Osteocyte (in vitro differentiated cells): ENCODE measurements around the gene NRXN3. TPM values are rescaled to one million over a fixed set of nuclear protein-coding genes. Genes with fewer than 3 reads are reported as not detected.

Experiments used
- DNase-seq: peaks from one replicate; pipeline ENCODE4 v3.0.0; 2021; ENCODE audit warnings: mixed read lengths; ENCODE audit not compliant: unreplicated experiment; ENCODE audit errors: extremely low spot score
- H3K27ac Mint-ChIP-seq: one replicate; pipeline ENCODE4 v1.8.0; 2021; ENCODE audit warnings: mild to moderate bottlenecking, mixed read lengths; ENCODE audit not compliant: unreplicated experiment
- H3K27me3 Mint-ChIP-seq: one replicate; pipeline ENCODE4 v1.8.0; 2021; ENCODE audit warnings: mixed read lengths; ENCODE audit not compliant: unreplicated experiment
- H3K36me3 Mint-ChIP-seq: one replicate; pipeline ENCODE4 v1.8.0; 2021; ENCODE audit warnings: mixed read lengths; ENCODE audit not compliant: unreplicated experiment
- H3K4me1 Mint-ChIP-seq: one replicate; pipeline ENCODE4 v1.8.0; 2021; ENCODE audit warnings: mixed read lengths; ENCODE audit not compliant: unreplicated experiment
- H3K4me3 Mint-ChIP-seq: one replicate; pipeline ENCODE4 v1.8.0; 2021; ENCODE audit warnings: mild to moderate bottlenecking, moderate library complexity, mixed read lengths; ENCODE audit not compliant: unreplicated experiment
- H3K9me3 Mint-ChIP-seq: one replicate; pipeline ENCODE4 v1.8.0; 2021; ENCODE audit warnings: mixed read lengths; ENCODE audit not compliant: unreplicated experiment
- total RNA-seq: library from RNA; stranded (reverse); gene quantifications from 2 replicates; pipeline ENCODE4 v1.2.1, GENCODE V29; 2021
- TF ChIP-seq, protein P1 (sequence below): fragments of 200-600 bp; sonication (generic); IDR thresholded peaks from 2 replicates; pipeline ENCODE4 v1.5.0; 2021; ENCODE audit warnings: antibody characterized with exemption, mild to moderate bottlenecking, moderate library complexity

Gene NRXN3
- total RNA-seq, 1 donor from 2014 or later, result 26.5 TPM

DNA sequence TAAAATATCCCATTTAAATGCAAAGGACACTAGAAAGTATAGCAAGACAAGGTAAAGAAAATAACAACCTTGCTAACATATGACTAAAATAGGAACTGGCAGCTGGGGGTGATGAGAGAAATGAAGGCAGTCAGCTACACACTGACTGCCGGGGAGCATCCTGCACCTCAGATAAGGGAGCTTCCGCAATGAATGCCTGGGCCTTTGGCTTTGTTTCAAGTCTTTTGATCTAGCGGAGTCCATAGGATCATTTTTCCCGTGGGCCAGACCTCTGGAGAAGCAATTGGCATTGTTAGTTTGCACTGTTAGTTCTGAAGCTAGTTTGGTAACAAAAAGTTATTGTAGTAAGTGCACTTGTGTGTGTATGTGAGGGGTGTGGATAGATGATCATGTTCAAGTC lies 1401.2 kb downstream of the NRXN3 start:
- no peak for DNase-seq
- Mint-ChIP-seq H3K36me3 (no peaks in the 10 kb centered on the region), H3K27me3 (no peaks in the 10 kb centered on the region), H3K27ac (no peak overlapping the region), H3K4me3 (no peak overlapping the region), H3K4me1 (peaks cover 14% of the 10 kb centered on the region), H3K9me3 (no peaks in the 10 kb centered on the region)
- TF ChIP-seq, protein P1, sequence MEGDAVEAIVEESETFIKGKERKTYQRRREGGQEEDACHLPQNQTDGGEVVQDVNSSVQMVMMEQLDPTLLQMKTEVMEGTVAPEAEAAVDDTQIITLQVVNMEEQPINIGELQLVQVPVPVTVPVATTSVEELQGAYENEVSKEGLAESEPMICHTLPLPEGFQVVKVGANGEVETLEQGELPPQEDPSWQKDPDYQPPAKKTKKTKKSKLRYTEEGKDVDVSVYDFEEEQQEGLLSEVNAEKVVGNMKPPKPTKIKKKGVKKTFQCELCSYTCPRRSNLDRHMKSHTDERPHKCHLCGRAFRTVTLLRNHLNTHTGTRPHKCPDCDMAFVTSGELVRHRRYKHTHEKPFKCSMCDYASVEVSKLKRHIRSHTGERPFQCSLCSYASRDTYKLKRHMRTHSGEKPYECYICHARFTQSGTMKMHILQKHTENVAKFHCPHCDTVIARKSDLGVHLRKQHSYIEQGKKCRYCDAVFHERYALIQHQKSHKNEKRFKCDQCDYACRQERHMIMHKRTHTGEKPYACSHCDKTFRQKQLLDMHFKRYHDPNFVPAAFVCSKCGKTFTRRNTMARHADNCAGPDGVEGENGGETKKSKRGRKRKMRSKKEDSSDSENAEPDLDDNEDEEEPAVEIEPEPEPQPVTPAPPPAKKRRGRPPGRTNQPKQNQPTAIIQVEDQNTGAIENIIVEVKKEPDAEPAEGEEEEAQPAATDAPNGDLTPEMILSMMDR, result no peak

DNA sequence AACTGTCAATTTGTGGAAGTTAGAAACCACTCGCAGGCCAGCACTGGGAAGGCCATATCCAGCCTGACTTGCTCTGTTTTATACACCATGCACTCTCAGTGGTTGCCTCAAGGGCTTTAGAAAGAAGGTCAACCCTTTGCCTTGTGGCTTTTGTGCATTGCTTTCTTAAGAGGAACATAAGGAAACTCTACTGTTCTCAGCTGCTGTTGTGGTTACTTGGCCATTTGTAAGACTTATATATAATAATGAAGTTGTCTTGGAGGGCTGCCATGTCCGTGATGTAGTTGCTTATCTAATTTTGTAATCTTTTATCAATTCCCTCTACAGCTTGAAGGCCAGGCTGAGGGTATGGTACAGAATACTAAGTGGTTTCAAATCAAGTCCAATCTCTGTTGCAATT lies 1403.3 kb downstream of the NRXN3 start:
- H3K27me3 Mint-ChIP-seq, result no peaks in the 10 kb centered on the region
- no peak overlapping the region for H3K4me3 Mint-ChIP-seq
- no peaks in the 10 kb centered on the region for H3K36me3 Mint-ChIP-seq
- DNase-seq, result no peak
- TF ChIP-seq, protein P1, result no peak
- no peak overlapping the region for H3K27ac Mint-ChIP-seq
- H3K9me3 Mint-ChIP-seq, result no peaks in the 10 kb centered on the region
- H3K4me1 Mint-ChIP-seq, result peaks cover 35% of the 10 kb centered on the region

DNA sequence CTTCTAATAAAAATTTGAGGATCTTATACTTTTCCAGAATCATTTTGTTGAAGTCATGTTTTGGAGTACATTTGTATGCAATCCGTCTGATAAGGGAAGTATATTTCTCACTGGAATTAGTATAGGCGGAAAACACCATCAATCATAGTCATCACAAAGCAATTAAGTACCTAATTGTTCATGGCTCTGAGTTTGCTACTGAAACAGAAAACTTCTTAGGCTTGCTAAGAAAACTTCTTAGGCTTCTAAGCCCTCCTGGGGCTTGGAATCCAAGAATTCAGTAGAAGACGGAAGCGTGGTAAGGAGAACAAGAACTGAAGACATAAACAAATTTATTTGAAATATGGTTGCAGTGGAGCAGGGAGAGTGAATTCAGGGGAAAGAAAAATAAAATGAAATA lies 1404.9 kb downstream of the NRXN3 start:
- no peaks in the 10 kb centered on the region for H3K27me3 Mint-ChIP-seq
- no peaks in the 10 kb centered on the region for H3K9me3 Mint-ChIP-seq
- no peak overlapping the region for H3K4me3 Mint-ChIP-seq
- H3K4me1 Mint-ChIP-seq, result peaks cover 44% of the 10 kb centered on the region
- no peaks in the 10 kb centered on the region for H3K36me3 Mint-ChIP-seq
- TF ChIP-seq, protein P1, result no peak
- H3K27ac Mint-ChIP-seq, result no peak overlapping the region
- no peak for DNase-seq

DNA sequence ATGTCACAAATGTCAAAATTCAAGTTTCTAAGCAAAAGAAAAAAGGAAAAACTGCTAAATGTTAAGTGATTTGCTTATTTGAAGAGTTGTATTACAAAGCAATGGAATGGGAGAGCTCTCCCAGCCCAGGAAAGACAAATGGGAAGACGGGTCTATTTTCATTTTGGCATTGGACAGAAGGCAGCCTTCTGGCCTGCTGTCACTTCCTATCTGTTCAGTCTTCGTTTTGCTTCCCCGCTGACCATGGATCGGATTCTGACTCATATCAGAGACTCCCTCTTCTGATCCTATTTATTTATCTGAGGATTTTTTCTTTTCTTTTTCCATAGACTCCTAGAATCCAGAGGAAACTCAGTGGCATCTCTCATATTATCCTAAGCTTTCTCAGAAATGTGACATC lies 1406.3 kb downstream of the NRXN3 start:
- TF ChIP-seq, protein P1, result no peak
- no peaks in the 10 kb centered on the region for H3K9me3 Mint-ChIP-seq
- H3K27ac Mint-ChIP-seq, result peak overlapping the region; percentile 27
- peaks cover 58% of the 10 kb centered on the region for H3K4me1 Mint-ChIP-seq
- H3K27me3 Mint-ChIP-seq, result no peaks in the 10 kb centered on the region
- H3K4me3 Mint-ChIP-seq, result peak overlapping the region; percentile 8
- DNase-seq, result no peak
- H3K36me3 Mint-ChIP-seq, result peaks cover 1% of the 10 kb centered on the region

DNA sequence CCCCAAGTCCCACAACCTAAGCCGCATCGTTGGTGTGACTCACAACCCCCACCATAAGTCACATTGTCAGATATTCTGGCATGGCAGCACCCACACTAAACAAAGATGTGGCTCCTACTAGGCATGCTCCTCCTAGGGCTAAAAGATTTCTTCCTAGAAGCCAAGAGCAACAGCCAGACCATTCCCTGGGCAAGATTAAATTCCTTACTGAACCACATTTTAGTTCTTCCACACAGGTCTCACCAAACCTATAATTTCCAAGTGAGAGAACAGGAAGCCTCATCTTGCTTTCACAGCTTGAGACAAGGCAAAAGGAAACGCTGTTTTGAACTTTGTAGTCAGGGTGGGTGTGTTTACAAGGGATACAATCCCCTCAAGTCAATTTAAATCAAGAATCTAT lies 1408.3 kb downstream of the NRXN3 start:
- H3K9me3 Mint-ChIP-seq, result no peaks in the 10 kb centered on the region
- no peaks in the 10 kb centered on the region for H3K27me3 Mint-ChIP-seq
- TF ChIP-seq, protein P1, result no peak
- H3K36me3 Mint-ChIP-seq, result peaks cover 1% of the 10 kb centered on the region
- DNase-seq, result no peak
- no peak overlapping the region for H3K4me3 Mint-ChIP-seq
- peak overlapping the region; percentile 78 for H3K27ac Mint-ChIP-seq
- H3K4me1 Mint-ChIP-seq, result peaks cover 73% of the 10 kb centered on the region
